Adipocyte (in vitro differentiated cells): Measurements from ENCODE around the gene CTSC.
"Not testable (repeated sequence)": the region's sequence is repeated elsewhere in the genome, so short reads cannot be mapped to it uniquely, and the experiment has no call there.

Source experiments
- DNase-seq: peaks from one replicate; pipeline ENCODE4 v3.0.0-alpha.2; 2015; ENCODE audit warnings: low read depth
- H3K27me3 ChIP-seq: replicated peaks from 2 replicates; pipeline ENCODE4 v1.7.0; 2013; ENCODE audit warnings: mild to moderate bottlenecking, low read length, moderate library complexity; ENCODE audit not compliant: control insufficient read depth, insufficient read depth
- H3K36me3 ChIP-seq: 2 replicates; pipeline ENCODE4 v1.7.0; 2013; ENCODE audit warnings: low read length, mild to moderate bottlenecking, moderate library complexity; ENCODE audit not compliant: control insufficient read depth, insufficient read depth, severe bottlenecking
- H3K4me1 ChIP-seq: 2 replicates; pipeline ENCODE4 v1.7.0; 2013; ENCODE audit warnings: mild to moderate bottlenecking, low read length, moderate library complexity; ENCODE audit not compliant: control insufficient read depth, insufficient read depth
- H3K4me3 ChIP-seq: 2 replicates; pipeline ENCODE4 v1.7.0; 2013; ENCODE audit warnings: mild to moderate bottlenecking, low read length, moderate library complexity
- H3K9ac ChIP-seq: 2 replicates; pipeline ENCODE4 v1.7.0; 2013; ENCODE audit warnings: mild to moderate bottlenecking, low read length, moderate library complexity
- H3K9me3 ChIP-seq: 2 replicates; pipeline ENCODE4 v1.7.0; 2013; ENCODE audit warnings: mild to moderate bottlenecking, low read length, moderate library complexity; ENCODE audit not compliant: control insufficient read depth

The CTSC gene

GRCh38 chr11:88330826-88331428 is 6.6 kb downstream of the CTSC start:
- no peaks in the 10 kb centered on the region for H3K27me3 ChIP-seq
- peaks cover 52% of the 10 kb centered on the region for H3K36me3 ChIP-seq
- DNase-seq = no peak
- no peak overlapping the region for H3K4me3 ChIP-seq
- no peak overlapping the region for H3K9ac ChIP-seq
- peaks cover 11% of the 10 kb centered on the region for H3K4me1 ChIP-seq
- no peaks in the 10 kb centered on the region for H3K9me3 ChIP-seq

- peaks cover 55% of the 10 kb centered on the region for H3K36me3 ChIP-seq
- peaks cover 11% of the 10 kb centered on the region for H3K4me1 ChIP-seq
- DNase-seq = no peak
- H3K9me3 ChIP-seq = no peaks in the 10 kb centered on the region
- H3K9ac ChIP-seq = no peak overlapping the region
- H3K27me3 ChIP-seq = no peaks in the 10 kb centered on the region
- H3K4me3 ChIP-seq = no peak overlapping the region
Observed at GRCh38 chr11:88329563-88330250, 7.8 kb downstream of the CTSC start.

- Histone ChIP-seq H3K9ac (no peak overlapping the region), H3K9me3 (no peaks in the 10 kb centered on the region), H3K4me1 (peaks cover 2% of the 10 kb centered on the region), H3K27me3 (no peaks in the 10 kb centered on the region), H3K36me3 (peaks cover 42% of the 10 kb centered on the region), H3K4me3 (no peak overlapping the region)
- DNase-seq = no peak
Observed at GRCh38 chr11:88327462-88328143, 9.9 kb downstream of the CTSC start.

- H3K4me3 ChIP-seq = no peak overlapping the region
- no peak overlapping the region for H3K9ac ChIP-seq
- no peaks in the 10 kb centered on the region for H3K9me3 ChIP-seq
- peaks cover 39% of the 10 kb centered on the region for H3K36me3 ChIP-seq
- no peak for DNase-seq
- H3K27me3 ChIP-seq = no peaks in the 10 kb centered on the region
- no peaks in the 10 kb centered on the region for H3K4me1 ChIP-seq
Observed at GRCh38 chr11:88327061-88327460, 10.5 kb downstream of the CTSC start.

- no peak for DNase-seq
- Histone ChIP-seq H3K27me3 (no peaks in the 10 kb centered on the region), H3K4me3 (no peak overlapping the region), H3K36me3 (peaks cover 29% of the 10 kb centered on the region), H3K4me1 (no peaks in the 10 kb centered on the region), H3K9me3 (no peaks in the 10 kb centered on the region), H3K9ac (no peak overlapping the region)
Observed at GRCh38 chr11:88326099-88326498, 11.4 kb downstream of the CTSC start.

GRCh38 chr11:88324562-88325345 is 12.8 kb downstream of the CTSC start:
- DNase-seq = no peak
- Histone ChIP-seq H3K27me3 (no peaks in the 10 kb centered on the region), H3K36me3 (peaks cover 16% of the 10 kb centered on the region), H3K9ac (no peak overlapping the region), H3K4me1 (peaks cover 11% of the 10 kb centered on the region), H3K9me3 (no peaks in the 10 kb centered on the region), H3K4me3 (no peak overlapping the region)

- not testable (repeated sequence) for H3K9me3 ChIP-seq, DNase-seq, H3K27me3 ChIP-seq, H3K9ac ChIP-seq, H3K4me3 ChIP-seq
- Histone ChIP-seq H3K36me3 (peaks cover 15% of the 10 kb centered on the region), H3K4me1 (peaks cover 13% of the 10 kb centered on the region)
Observed at GRCh38 chr11:88322881-88323280, 14.7 kb downstream of the CTSC start.

- H3K9ac ChIP-seq, H3K9me3 ChIP-seq, H3K27me3 ChIP-seq, H3K4me3 ChIP-seq, DNase-seq: not testable (repeated sequence)
- Histone ChIP-seq H3K4me1 (peaks cover 13% of the 10 kb centered on the region), H3K36me3 (peaks cover 10% of the 10 kb centered on the region)
Observed at GRCh38 chr11:88321412-88321811, 16.1 kb downstream of the CTSC start.

- no peaks in the 10 kb centered on the region for H3K27me3 ChIP-seq
- no peak overlapping the region for H3K4me3 ChIP-seq
- H3K9me3 ChIP-seq = no peaks in the 10 kb centered on the region
- peak; percentile 77 for DNase-seq
- H3K9ac ChIP-seq = peak overlapping the region; percentile 11
- peaks cover 7% of the 10 kb centered on the region for H3K36me3 ChIP-seq
- peaks cover 13% of the 10 kb centered on the region for H3K4me1 ChIP-seq
Observed at GRCh38 chr11:88320149-88320559, 17.4 kb downstream of the CTSC start.

GRCh38 chr11:88318017-88318416 is 19.5 kb downstream of the CTSC start:
- H3K9me3 ChIP-seq = no peaks in the 10 kb centered on the region
- peaks cover 26% of the 10 kb centered on the region for H3K4me1 ChIP-seq
- no peak overlapping the region for H3K4me3 ChIP-seq
- no peak for DNase-seq
- no peaks in the 10 kb centered on the region for H3K36me3 ChIP-seq
- no peak overlapping the region for H3K9ac ChIP-seq
- no peaks in the 10 kb centered on the region for H3K27me3 ChIP-seq

GRCh38 chr11:88317536-88317935 is 20.0 kb downstream of the CTSC start:
- no peak overlapping the region for H3K4me3 ChIP-seq
- H3K9ac ChIP-seq = no peak overlapping the region
- no peak for DNase-seq
- no peaks in the 10 kb centered on the region for H3K36me3 ChIP-seq
- no peaks in the 10 kb centered on the region for H3K9me3 ChIP-seq
- H3K27me3 ChIP-seq = no peaks in the 10 kb centered on the region
- peaks cover 30% of the 10 kb centered on the region for H3K4me1 ChIP-seq
